Trophoblast cell (in vitro differentiated cells and primary cell): Measurements from ENCODE around the gene FLNA.

Experiments
- DNase-seq, 2 donors: peaks; one replicate each; pipeline ENCODE4 v3.0.0-alpha.2; 2016
- H2AFZ ChIP-seq: 2 replicates; pipeline ENCODE4 v1.6.1; 2013; ENCODE audit warnings: low read length, moderate library complexity, mild to moderate bottlenecking; ENCODE audit not compliant: insufficient read depth, poor library complexity
- H2AK5ac ChIP-seq: 2 replicates; pipeline ENCODE4 v1.6.1; 2013; ENCODE audit warnings: mild to moderate bottlenecking, low read length
- H2BK120ac ChIP-seq: 2 replicates; pipeline ENCODE4 v1.6.1; 2013; ENCODE audit warnings: low read length, mild to moderate bottlenecking, moderate library complexity; ENCODE audit not compliant: insufficient read depth, poor library complexity
- H2BK12ac ChIP-seq: 2 replicates; pipeline ENCODE4 v1.6.1; 2013; ENCODE audit warnings: mild to moderate bottlenecking, low read length, moderate library complexity
- H2BK5ac ChIP-seq: 2 replicates; pipeline ENCODE4 v1.6.1; 2013; ENCODE audit warnings: low read length, low read depth, moderate library complexity, mild to moderate bottlenecking; ENCODE audit not compliant: poor library complexity
- H3K14ac ChIP-seq: 2 replicates; pipeline ENCODE4 v1.6.1; 2013; ENCODE audit warnings: mild to moderate bottlenecking, low read length
- H3K18ac ChIP-seq: 2 replicates; pipeline ENCODE4 v1.6.1; 2013; ENCODE audit warnings: mild to moderate bottlenecking, low read length
- H3K23ac ChIP-seq: 2 replicates; pipeline ENCODE4 v1.6.1; 2013; ENCODE audit warnings: low read length
- H3K27ac ChIP-seq: 2 replicates; pipeline ENCODE4 v1.5.1; 2013; ENCODE audit warnings: low read depth, mild to moderate bottlenecking, inconsistent platforms, low read length, moderate library complexity
- H3K27me3 ChIP-seq: 2 replicates; pipeline ENCODE4 v1.6.1; 2013; ENCODE audit warnings: inconsistent platforms, mild to moderate bottlenecking, low read length, moderate library complexity; ENCODE audit not compliant: insufficient read depth
- H3K36me3 ChIP-seq, 2 experiments: 1 replicate in 1 of 2; 2 replicates in 1 of 2; pipeline ENCODE4 v1.6.1; 2013; ENCODE audit warnings: low read length in 2 of 2, mild to moderate bottlenecking in 2 of 2, moderate library complexity in 1 of 2; ENCODE audit not compliant: insufficient read depth in 2 of 2, control insufficient read depth in 1 of 2
- H3K4ac ChIP-seq: 2 replicates; pipeline ENCODE4 v1.6.1; 2013; ENCODE audit warnings: low read depth, mild to moderate bottlenecking, low read length, moderate library complexity
- H3K4me1 ChIP-seq, 2 experiments: 1 replicate in 1 of 2; 2 replicates in 1 of 2; pipeline ENCODE4 v1.6.1; 2013; ENCODE audit warnings: low read length in 2 of 2, mild to moderate bottlenecking in 2 of 2, moderate library complexity in 1 of 2; ENCODE audit not compliant: insufficient read depth in 2 of 2, control insufficient read depth in 1 of 2
- H3K4me2 ChIP-seq: 2 replicates; pipeline ENCODE4 v1.6.1; 2013; ENCODE audit warnings: inconsistent platforms, mild to moderate bottlenecking, low read length, moderate library complexity
- H3K4me3 ChIP-seq: 2 replicates; pipeline ENCODE4 v1.5.1; 2013; ENCODE audit warnings: mild to moderate bottlenecking, low read depth, low read length, inconsistent platforms
- H3K79me1 ChIP-seq: one replicate; pipeline ENCODE4 v1.6.1; 2013; ENCODE audit warnings: low read length
- H3K79me2 ChIP-seq: 2 replicates; pipeline ENCODE4 v1.6.1; 2013; ENCODE audit warnings: low read length, mild to moderate bottlenecking; ENCODE audit not compliant: control insufficient read depth, insufficient read depth, poor library complexity
- H3K9ac ChIP-seq: 2 replicates; pipeline ENCODE4 v1.6.1; 2013; ENCODE audit warnings: mild to moderate bottlenecking, low read length
- H3K9me3 ChIP-seq: 2 replicates; pipeline ENCODE4 v1.6.1; 2013; ENCODE audit warnings: low read depth, mild to moderate bottlenecking, control low read depth, inconsistent platforms, low read length; ENCODE audit not compliant: insufficient read depth
- H4K12ac ChIP-seq: 2 replicates; pipeline ENCODE4 v1.6.1; 2013; ENCODE audit warnings: low read depth, mild to moderate bottlenecking, low read length, moderate library complexity
- H4K8ac ChIP-seq: 2 replicates; pipeline ENCODE4 v1.6.1; 2013; ENCODE audit warnings: low read depth, mild to moderate bottlenecking, low read length, moderate library complexity
- H4K91ac ChIP-seq: one replicate; pipeline ENCODE4 v1.6.1; 2013; ENCODE audit warnings: low read depth, mild to moderate bottlenecking, low read length, moderate library complexity
- WGBS: extraction: QIAGEN DNeasy Blood & Tissue Kit; methylation state at CpG from one replicate; pipeline ENCODE4 v1.1.7; 2013; ENCODE audit warnings: missing lambda C conversion rate; ENCODE audit not compliant: insufficient read length, insufficient coverage; ENCODE audit errors: extremely low coverage; 5-methylcytosine and 5-hydroxymethylcytosine counted together

Gene FLNA

GRCh38 chrX:154307202-154307601, 67.2 kb downstream of the FLNA start:
- H3K14ac ChIP-seq = no peak overlapping the region
- no peak overlapping the region for H3K9ac ChIP-seq
- no peak for DNase-seq
- WGBS = no CpG with 5 or more reads among the region's 6 CpGs
- H3K4me1 ChIP-seq = no peaks in the 10 kb centered on the region
- H4K8ac ChIP-seq = no peak overlapping the region
- H2AK5ac ChIP-seq = no peak overlapping the region
- no peak overlapping the region for H3K27ac ChIP-seq
- H3K9me3 ChIP-seq = no peaks in the 10 kb centered on the region
- H3K23ac ChIP-seq = no peak overlapping the region
- H3K79me2 ChIP-seq = no peaks in the 10 kb centered on the region
- no peak overlapping the region for H2BK12ac ChIP-seq
- no peak overlapping the region for H4K91ac ChIP-seq
- H2AFZ ChIP-seq = no peak overlapping the region
- H3K36me3 ChIP-seq = no peaks in the 10 kb centered on the region
- H3K4me3 ChIP-seq = no peak overlapping the region
- no peak overlapping the region for H2BK120ac ChIP-seq
- no peak overlapping the region for H3K4ac ChIP-seq
- no peaks in the 10 kb centered on the region for H3K79me1 ChIP-seq
- no peak overlapping the region for H2BK5ac ChIP-seq
- no peak overlapping the region for H4K12ac ChIP-seq
- H3K4me2 ChIP-seq = no peak overlapping the region
- no peak overlapping the region for H3K18ac ChIP-seq
- H3K27me3 ChIP-seq = no peaks in the 10 kb centered on the region

GRCh38 chrX:154305541-154306205, 68.8 kb downstream of the FLNA start:
- no peak overlapping the region for H3K9ac ChIP-seq
- no peaks in the 10 kb centered on the region for H3K9me3 ChIP-seq
- H3K4me1 ChIP-seq = no peaks in the 10 kb centered on the region
- no peak overlapping the region for H4K12ac ChIP-seq
- no peak overlapping the region for H3K23ac ChIP-seq
- H2AK5ac ChIP-seq = no peak overlapping the region
- no peak overlapping the region for H4K91ac ChIP-seq
- H3K4ac ChIP-seq = no peak overlapping the region
- no peak overlapping the region for H3K27ac ChIP-seq
- H3K14ac ChIP-seq = no peak overlapping the region
- no peaks in the 10 kb centered on the region for H3K27me3 ChIP-seq
- H3K4me2 ChIP-seq = no peak overlapping the region
- H3K36me3 ChIP-seq = no peaks in the 10 kb centered on the region
- no peak for DNase-seq
- H2BK5ac ChIP-seq = no peak overlapping the region
- no peaks in the 10 kb centered on the region for H3K79me2 ChIP-seq
- H2BK120ac ChIP-seq = no peak overlapping the region
- no peak overlapping the region for H3K4me3 ChIP-seq
- no peak overlapping the region for H2BK12ac ChIP-seq
- H2AFZ ChIP-seq = no peak overlapping the region
- no CpG with 5 or more reads among the region's 11 CpGs for WGBS
- no peaks in the 10 kb centered on the region for H3K79me1 ChIP-seq
- no peak overlapping the region for H4K8ac ChIP-seq
- no peak overlapping the region for H3K18ac ChIP-seq

- no peak overlapping the region for H2BK120ac ChIP-seq
- H2AFZ ChIP-seq = no peak overlapping the region
- H3K9ac ChIP-seq = no peak overlapping the region
- H3K9me3 ChIP-seq = no peaks in the 10 kb centered on the region
- H3K14ac ChIP-seq = no peak overlapping the region
- H3K23ac ChIP-seq = no peak overlapping the region
- H4K91ac ChIP-seq = no peak overlapping the region
- no peak overlapping the region for H3K4me2 ChIP-seq
- H3K79me2 ChIP-seq = no peaks in the 10 kb centered on the region
- no peak overlapping the region for H2BK5ac ChIP-seq
- no CpG with 5 or more reads among the region's 10 CpGs for WGBS
- H3K27me3 ChIP-seq = no peaks in the 10 kb centered on the region
- no peak for DNase-seq
- no peaks in the 10 kb centered on the region for H3K36me3 ChIP-seq
- H4K12ac ChIP-seq = no peak overlapping the region
- no peak overlapping the region for H2BK12ac ChIP-seq
- H3K79me1 ChIP-seq = no peaks in the 10 kb centered on the region
- H3K27ac ChIP-seq = no peak overlapping the region
- no peak overlapping the region for H4K8ac ChIP-seq
- H3K4ac ChIP-seq = no peak overlapping the region
- no peak overlapping the region for H3K18ac ChIP-seq
- H3K4me1 ChIP-seq = no peaks in the 10 kb centered on the region
- H3K4me3 ChIP-seq = no peak overlapping the region
- H2AK5ac ChIP-seq = no peak overlapping the region
Measured at GRCh38 chrX:154304846-154305245, 69.6 kb downstream of the FLNA start.

GRCh38 chrX:154303476-154303875, 71.0 kb downstream of the FLNA start:
- Histone ChIP-seq H3K4ac (no peak overlapping the region), H3K14ac (no peak overlapping the region), H2AFZ (no peak overlapping the region), H3K18ac (no peak overlapping the region), H3K9me3 (no peaks in the 10 kb centered on the region), H3K23ac (no peak overlapping the region), H4K12ac (no peak overlapping the region), H4K8ac (no peak overlapping the region), H3K79me2 (no peaks in the 10 kb centered on the region), H3K4me3 (no peak overlapping the region), H3K79me1 (no peaks in the 10 kb centered on the region), H3K27me3 (no peaks in the 10 kb centered on the region), H2BK12ac (no peak overlapping the region), H3K27ac (no peak overlapping the region), H2AK5ac (no peak overlapping the region), H3K9ac (no peak overlapping the region), H2BK5ac (no peak overlapping the region), H3K36me3 (no peaks in the 10 kb centered on the region), H2BK120ac (no peak overlapping the region), H3K4me2 (no peak overlapping the region), H4K91ac (no peak overlapping the region), H3K4me1 (no peaks in the 10 kb centered on the region)
- DNase-seq = no peak
- WGBS = no CpG with 5 or more reads among the region's 8 CpGs
